ENCODE measurements around the gene ZBTB7C. TPM values are rescaled to one million over a fixed set of nuclear protein-coding genes. Genes with fewer than 3 reads are reported as not detected.

Gene ZBTB7C
- total and polyA plus RNA-seq, 2 of the 4 experiments (the other 2 are of a cell fraction) = not detected

- H2BK15ac ChIP-seq (ENCODE audit: low read depth, low read length) = no peak overlapping the region
- no peaks in the 10 kb centered on the region for H3K36me3 ChIP-seq (ENCODE audit: control insufficient read depth, insufficient read depth, low read length)
- no peak overlapping the region for H3K9ac ChIP-seq (ENCODE audit: low read depth, low read length)
- H2BK5ac ChIP-seq (ENCODE audit: low read depth, low read length, poor library complexity, severe bottlenecking) = no peak overlapping the region
- H4K8ac ChIP-seq (ENCODE audit: low read depth in 2 of 2, low read length in 2 of 2) = no peak overlapping the region
- peaks cover 3% of the 10 kb centered on the region; the same call in 1 of the 2 replicates for H3K27me3 ChIP-seq (ENCODE audit: control insufficient read depth, insufficient read depth, low read length)
- H3K14ac ChIP-seq (replicated peaks; ENCODE audit: low read depth, low read length) = no peak overlapping the region
- no peaks in the 10 kb centered on the region for H3K4me1 ChIP-seq (ENCODE audit: control insufficient read depth, insufficient read depth, low read length)
- H4K91ac ChIP-seq (ENCODE audit: insufficient read depth, low read depth, low read length) = no peak overlapping the region
- H4K20me1 ChIP-seq (ENCODE audit: insufficient read depth, low read length) = no peaks in the 10 kb centered on the region
- no peaks in the 10 kb centered on the region for H3K79me1 ChIP-seq (ENCODE audit: low read depth in 1 of 2, low read length in 2 of 2)
- H2BK120ac ChIP-seq (ENCODE audit: low read depth, low read length) = no peak overlapping the region
- H3K9me1 ChIP-seq (ENCODE audit: insufficient read depth, low read length) = no peaks in the 10 kb centered on the region
- POLR2A ChIA-PET (ENCODE audit: unreplicated experiment) = no interaction called here
- WGBS, 2 experiments (ENCODE audit: extremely low coverage in 2 of 2, insufficient read length in 1 of 2) = no CpG with 5 or more reads among the region's 4 CpGs
- no peak for ATAC-seq (ENCODE audit: low read depth)
- TF ChIP-seq RFX5 (IDR thresholded peaks at IDR 0.05; ENCODE audit: low read depth, low read length) (no peak), ELK1 (IDR thresholded peaks at IDR 0.05; ENCODE audit: borderline replicate concordance, low read depth, low read length) (no peak), CEBPB (IDR thresholded peaks at IDR 0.05; ENCODE audit: low read depth, low read length) (peak; percentile 66), CTCF (conservative IDR thresholded peaks at IDR 0.05; ENCODE audit: low read depth, low read length) (no peak)
- no peak overlapping the region for H3K4ac ChIP-seq (ENCODE audit: low read depth, low read length)
- no peaks in the 10 kb centered on the region for H3K9me3 ChIP-seq (ENCODE audit: control insufficient read depth, insufficient read depth, low read length)
- BruUV-seq (replicated peaks) = no TSS peak
- DNase-seq = no peak
- no peak overlapping the region for H3K27ac ChIP-seq (ENCODE audit: insufficient read depth, low read length)
- H3K23ac ChIP-seq (ENCODE audit: low read depth, low read length) = no peak overlapping the region
- H3K56ac ChIP-seq (ENCODE audit: extremely low read depth, insufficient read depth, low read length) = no peak overlapping the region
- dilution Hi-C loops (cut with HindIII; ENCODE audit: low sequenced_read_pairs, unreplicated experiment) = no loop called here
- H3K18ac ChIP-seq (ENCODE audit: low read depth, low read length) = no peak overlapping the region
- H2AK9ac ChIP-seq (replicated peaks; ENCODE audit: low read depth, low read length, poor library complexity) = no peak overlapping the region
- H3K4me3 ChIP-seq (ENCODE audit: insufficient read depth, low read depth, low read length) = no peak overlapping the region
- no peak overlapping the region for H2AFZ ChIP-seq (replicated peaks; ENCODE audit: low read length, poor library complexity)
- H4K5ac ChIP-seq (ENCODE audit: low read depth, low read length) = no peak overlapping the region
- no peak overlapping the region for H2AK5ac ChIP-seq (ENCODE audit: low read depth, low read length)
- no peak overlapping the region for H3K4me2 ChIP-seq (ENCODE audit: low read depth, low read length)
- CTCF ChIA-PET = no interaction called here
- in situ Hi-C loops (cut with MboI; ENCODE audit: low sequenced_read_pairs) = no loop called here
- H2BK20ac ChIP-seq (ENCODE audit: low read depth, low read length) = no peak overlapping the region
- intact Hi-C loops (cut with micrococcal nuclease) = no loop called here
Observed at GRCh38 chr18:48152549-48152948, 256.6 kb downstream of the ZBTB7C start.
